ENCODE data around the gene FGB.

Gene FGB

DNA sequence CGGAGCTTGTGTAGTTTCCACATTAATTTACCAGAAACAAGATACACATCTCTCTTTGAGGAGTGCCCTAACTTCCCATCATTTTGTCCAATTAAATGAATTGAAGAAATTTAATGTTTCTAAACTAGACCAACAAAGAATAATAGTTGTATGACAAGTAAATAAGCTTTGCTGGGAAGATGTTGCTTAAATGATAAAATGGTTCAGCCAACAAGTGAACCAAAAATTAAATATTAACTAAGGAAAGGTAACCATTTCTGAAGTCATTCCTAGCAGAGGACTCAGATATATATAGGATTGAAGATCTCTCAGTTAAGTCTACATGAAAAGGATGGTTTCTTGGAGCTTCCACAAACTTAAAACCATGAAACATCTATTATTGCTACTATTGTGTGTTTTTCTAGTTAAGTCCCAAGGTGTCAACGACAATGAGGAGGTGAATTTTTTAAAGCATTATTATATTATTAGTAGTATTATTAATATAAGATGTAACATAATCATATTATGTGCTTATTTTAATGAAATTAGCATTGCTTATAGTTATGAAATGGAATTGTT is at the start of gene FGB:
FGB (plus strand) TSS at position 315 of the 558 bp plus-strand sequence; CDS start at position 323, 8 bp downstream.
- no peak for DNase-seq

DNA sequence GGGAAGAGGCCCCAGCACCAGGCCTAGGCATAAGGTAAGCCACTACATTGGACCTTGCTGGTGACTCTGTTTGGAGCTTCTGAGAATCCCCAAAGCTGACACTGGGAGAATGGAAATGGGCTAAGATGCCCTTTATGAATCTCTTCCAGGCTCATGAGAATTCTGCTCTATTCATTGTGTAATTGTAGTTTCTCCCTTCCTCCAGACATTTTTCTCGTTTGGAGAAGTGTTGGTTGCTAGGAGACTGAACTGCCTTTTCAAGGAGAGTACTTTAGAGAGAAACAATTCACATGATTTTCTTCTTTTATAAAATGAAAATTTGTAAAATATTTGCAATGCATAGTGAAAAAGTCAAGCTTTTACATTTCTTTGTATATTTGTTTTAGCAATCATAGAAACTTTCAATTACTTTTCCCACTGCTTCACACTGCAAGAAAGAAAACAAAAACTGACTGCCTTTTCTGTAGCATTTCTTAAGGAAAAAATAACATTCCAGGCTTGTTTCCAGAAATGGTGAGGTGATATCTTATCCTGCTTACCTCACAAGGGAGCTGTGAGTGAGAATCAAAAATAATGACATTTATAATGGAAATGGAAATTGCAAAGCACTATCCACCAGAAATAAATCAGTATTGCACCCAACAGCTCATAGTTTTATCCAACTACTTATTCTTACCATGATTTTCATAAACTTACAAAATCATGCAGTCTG is 46.3 kb upstream of the FGB start:
- DNase-seq: no peak

DNA sequence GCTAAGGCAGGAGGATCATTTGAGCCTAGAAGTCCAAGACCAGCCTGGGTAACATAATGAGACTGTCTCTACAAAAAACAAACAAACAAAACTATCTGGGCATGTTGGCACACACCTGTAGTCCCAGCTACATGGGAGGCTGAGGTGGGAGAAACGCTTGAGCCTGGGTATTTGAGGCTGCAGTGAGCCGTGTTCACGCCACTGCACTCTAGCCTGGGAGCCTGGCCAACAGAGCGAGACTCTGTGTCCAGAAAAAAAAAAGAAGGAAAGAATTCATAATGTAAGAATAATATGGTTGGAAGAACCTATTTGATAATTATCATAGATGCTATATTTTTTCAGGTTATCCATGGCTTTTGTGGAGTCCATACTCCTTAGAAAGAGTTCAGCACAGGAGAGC is 45.2 kb upstream of the FGB start:
- DNase-seq: no peak

DNA sequence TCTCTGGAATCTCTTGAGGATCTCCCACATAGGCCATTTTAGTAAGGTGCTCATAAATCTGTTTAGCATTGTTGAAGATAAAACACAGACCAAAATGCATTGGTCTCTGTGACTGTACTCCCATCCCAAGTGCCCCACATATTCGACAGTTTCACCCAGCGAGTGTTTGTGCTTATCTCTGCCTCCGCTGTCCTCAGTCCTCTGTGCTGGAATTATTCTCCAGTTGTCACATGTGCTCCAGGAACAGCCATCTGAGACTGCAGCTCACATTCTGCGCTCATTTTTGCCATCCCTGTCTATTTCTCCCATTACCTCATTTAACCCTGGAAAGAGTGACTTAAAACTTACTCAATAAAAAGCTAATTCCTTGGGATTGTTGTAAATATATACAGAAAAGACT is 43.6 kb upstream of the FGB start:
- no peak for DNase-seq

DNA sequence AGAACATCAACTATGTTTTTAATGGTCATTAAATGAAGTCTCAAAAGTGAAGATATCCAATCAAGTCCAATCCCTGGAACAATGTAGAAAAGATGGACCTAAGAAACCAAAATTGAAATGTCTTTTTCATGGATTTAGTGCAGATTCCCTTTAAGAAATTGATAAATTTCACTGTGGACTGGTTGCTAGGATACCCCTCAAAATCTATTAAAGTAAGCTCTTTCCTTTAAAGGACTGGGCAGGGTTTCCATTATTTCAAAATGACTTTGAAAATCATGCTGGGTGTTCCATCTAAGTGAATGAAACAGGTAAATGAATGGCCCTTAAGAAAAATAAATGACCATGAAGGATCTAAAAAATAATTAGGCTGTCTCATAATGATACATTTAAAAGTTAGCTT is 41.2 kb upstream of the FGB start:
- DNase-seq: no peak

DNA sequence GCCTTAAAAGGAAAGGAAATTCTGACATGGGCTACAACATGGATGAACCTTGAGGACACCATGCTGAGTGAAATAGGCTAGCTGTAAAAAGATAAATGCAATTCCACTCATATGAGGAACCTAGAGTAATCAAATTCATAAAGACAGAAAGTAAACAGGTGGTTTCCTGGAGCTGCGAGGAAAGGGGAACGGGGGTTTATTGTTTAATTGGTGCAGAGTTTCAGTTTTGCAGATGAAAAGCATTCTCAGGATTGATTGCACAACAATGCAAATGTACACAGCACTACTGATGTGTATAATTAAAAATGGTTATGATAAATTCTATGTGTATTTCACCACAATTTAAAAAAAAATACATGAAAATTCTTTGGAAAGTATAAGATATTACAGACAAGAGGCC is 36.7 kb upstream of the FGB start:
- no peak for DNase-seq

DNA sequence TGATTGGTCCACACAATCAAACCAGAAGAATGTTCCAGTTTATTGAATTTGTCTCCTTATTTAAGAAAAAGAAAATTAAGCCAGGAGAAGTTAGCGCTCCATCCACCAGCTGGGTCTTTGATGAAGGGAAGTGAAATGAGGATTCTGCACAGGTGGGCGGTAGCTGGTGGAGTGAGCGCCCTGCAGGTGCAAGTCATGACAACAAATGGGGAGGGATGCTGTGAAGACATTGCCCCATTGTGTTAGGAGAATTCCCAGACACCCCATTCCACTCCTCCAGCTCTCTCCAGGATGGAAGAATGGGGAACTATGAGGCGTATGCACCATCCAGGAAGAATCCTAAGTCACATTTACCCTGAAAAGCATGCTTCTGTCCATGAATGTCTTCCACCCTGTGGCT is 35.5 kb upstream of the FGB start:
- DNase-seq: no peak

DNA sequence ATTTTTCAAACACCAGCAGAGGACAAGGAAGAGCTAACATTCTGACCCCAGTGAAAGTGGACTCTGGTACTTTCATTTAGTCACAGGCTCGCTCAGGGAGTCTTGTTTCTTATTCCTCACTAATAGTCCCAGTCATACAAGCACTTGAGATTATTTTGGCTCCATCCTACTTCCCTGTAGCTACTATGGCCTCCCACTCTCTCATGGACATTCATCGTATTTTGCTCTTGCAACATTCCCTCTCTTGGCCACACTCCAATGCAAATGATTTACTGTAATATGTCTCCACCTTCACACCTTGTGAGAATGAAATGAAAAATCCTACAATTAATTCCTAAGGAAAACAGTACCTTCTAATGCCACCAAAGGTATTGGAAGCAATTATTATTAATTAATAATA is 33.9 kb upstream of the FGB start:
- no peak for DNase-seq

DNA sequence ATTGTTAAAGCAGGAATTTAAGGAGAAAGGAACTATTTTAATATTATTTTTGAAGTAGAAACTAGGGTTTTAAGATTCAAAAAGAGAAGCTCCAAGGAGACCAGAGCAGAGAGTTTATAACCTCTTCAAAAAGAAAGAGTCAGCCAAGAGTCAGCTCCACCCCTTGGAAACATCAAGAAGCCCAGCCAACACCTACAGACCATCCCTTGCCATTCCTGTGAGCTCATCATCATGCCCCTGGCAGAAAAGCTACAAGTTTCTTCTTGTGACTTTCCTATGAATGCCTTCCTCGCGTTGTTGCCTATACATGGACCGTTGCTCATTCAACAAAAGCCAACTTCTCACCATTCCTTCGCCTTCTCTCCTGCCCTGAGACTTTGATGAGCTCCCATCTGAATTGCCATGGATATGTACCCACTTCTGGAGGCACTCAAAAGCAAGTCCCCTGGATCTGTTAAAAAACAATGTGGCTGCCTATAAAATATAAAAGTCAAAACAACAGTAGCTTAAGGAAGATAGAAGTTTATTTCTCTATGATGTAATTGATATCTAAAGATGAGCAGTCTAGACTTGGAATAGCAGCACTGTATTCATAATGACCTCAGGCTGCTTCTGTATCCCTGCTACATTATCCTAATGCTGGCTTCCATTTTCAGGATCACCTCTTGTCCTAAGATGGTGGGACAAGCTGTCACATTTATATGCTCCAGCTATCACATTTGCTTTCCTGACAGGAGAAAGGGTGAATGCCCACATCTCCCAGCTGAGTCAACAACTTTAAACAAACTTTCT is 32.9 kb upstream of the FGB start:
- no peak for DNase-seq

DNA sequence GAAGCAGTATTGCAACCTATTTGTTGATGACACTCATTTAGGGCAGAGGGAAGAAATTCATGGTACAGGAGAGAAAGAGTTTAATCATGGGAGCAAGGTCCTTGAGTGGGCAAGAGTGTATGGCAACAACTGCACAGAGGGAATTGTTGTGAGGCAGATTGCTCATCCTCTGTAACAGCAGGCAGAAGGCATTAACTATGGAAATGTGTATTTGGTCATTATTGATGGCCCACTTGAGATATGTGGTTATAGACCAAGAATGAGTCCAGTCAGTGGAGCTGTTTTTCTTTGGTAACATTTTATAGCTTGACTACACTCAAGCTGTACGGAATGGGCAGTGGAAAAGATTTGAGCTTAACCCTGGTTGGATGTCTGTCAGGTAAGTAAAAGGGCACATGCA is 28.5 kb upstream of the FGB start:
- DNase-seq: no peak

DNA sequence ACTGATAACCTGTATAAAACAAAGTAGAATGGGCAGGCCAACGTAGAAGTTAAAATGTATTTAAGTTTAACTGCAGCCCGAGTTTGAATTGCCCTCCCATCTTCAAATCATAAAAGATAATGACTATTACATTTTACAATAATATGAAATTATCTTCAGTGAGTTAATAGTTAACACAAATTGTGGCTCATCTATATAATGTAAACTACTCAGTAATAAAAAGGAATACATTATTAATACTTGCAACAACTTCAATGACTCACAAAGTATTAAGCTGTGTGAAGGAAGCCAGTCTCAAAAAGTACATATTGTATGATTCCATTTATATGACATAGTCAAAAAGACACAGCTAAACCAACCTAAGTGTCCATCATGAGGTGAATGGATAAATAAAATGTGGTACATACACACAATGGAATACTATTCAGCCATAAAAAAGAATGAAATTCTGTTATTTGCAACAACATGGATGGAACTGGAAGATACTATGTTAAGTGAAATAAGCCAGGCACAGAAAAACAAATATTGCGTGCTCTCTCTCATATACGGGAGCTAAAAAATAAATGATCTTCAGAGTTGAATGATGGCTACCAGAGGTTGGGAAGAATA is 20.4 kb upstream of the FGB start:
- DNase-seq: no peak

DNA sequence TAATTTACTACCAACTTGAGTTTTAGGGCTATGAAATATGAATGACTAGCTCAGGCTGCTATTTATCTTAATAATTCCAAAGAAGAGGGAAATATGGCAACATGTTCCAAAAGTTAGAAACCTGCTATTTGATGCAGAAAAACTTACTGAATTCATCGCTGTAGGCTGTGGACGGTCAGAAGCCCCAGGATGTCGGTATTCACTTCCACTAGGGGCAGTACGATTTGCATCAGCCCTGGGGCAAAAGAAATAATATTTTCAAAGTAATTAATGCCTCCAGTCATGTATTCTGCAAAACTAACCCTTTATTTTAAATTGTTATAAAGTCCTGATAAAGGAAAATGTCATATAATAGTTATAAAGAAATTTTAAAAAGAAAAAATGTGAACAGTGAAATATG is 17.1 kb upstream of the FGB start:
- no peak for DNase-seq

DNA sequence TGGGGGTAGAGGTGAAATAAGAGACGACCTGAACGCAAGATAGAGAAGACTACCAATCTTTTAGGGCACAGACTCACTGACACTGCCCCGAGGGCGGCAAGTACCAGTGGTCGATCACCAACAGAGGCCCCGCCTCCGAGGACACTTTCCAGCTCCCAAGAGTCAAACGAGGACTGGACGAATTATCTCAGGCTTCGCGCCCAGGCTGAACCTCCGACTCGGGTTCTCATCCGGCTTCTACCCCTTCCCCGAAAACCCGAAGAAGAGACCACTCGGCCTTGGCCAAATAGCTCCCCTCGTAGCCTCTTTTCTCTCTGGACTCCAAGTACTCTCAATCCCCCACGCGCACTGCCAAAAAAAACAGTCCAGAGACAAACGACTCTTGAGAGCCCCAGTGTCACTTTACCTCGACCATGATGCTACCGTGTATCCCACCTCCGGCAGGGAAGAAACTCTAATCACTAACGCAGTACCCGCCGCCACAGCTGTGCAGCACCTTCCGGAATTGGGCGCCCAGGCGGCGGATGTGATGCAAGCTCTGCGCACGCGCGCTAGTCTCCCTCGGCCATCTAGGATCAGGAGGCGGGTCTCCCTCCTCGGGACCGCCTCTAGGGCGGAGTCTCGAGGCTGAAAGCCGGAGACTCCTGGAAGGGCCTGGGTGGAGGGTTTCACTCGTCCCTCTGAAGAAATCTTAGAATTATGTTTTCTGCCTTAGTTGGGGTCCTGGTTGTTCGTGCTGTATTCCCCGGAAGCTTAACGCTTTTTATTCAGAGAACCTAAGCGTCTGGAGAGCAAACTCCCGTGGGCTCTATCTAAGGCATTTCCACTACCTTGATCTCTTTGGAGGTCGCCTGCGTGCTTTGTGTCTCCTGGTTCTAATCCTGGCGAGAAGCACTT is 12.7 kb upstream of the FGB start, which contains the start of gene PLRG1:
PLRG1 (minus strand) TSS at position 507 of the 897 bp plus-strand sequence; CDS start at position 415, 92 bp downstream.
- peak; percentile 79 for DNase-seq

DNA sequence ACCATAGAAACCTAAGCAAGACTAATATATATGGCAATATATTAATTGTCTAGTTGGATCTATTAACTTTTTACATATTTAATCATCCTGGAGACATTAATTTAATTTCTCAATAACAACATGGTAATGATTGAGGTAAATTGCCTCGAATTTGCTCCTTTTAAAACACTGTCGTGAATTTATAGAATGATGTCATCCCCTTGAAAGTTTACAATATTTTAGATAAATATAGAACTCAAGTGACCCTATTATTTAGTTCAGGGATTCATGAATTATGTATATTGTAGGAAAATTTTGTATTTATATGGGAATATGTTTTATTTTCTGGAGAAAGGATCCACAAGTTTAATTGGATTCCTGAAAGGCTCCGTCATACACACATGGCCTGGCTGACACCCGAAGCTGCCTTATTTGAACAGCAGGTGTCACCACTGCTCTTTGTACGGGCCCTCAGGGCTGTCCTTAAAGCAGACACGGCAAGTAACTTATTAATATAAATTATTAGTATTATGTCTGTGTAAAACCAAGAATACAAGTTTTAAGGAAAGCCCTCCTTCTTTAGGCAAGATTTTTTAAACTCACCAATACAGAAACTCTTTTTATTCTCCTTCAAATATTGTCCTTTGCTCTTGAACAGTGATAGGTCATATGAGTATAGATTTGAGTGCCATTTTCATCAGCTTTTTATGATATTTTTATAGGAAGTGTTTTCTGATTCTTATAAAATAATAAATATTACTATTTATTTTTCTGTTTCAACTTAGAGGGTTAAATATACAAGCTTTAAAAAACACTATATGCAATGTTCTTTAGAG is 10.7 kb upstream of the FGB start:
- DNase-seq: peak; percentile 20

DNA sequence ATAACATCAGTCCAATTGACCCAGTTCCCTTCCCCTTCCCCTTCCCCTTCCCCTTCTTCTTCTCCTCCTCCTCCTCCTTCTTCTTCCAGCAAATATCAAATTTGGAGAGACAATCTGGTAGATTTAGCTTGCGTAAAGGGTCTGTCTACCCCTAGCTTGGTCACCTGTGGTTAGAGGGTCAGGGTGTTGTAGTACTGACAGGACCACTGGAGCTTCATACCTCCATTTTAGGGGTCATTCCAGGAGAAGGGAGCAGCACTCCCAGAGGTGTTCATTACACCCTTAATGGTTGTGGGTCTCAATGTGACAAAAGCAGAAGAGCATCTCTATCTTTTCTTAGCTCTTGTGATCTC is 3.7 kb upstream of the FGB start:
- no peak for DNase-seq

DNA sequence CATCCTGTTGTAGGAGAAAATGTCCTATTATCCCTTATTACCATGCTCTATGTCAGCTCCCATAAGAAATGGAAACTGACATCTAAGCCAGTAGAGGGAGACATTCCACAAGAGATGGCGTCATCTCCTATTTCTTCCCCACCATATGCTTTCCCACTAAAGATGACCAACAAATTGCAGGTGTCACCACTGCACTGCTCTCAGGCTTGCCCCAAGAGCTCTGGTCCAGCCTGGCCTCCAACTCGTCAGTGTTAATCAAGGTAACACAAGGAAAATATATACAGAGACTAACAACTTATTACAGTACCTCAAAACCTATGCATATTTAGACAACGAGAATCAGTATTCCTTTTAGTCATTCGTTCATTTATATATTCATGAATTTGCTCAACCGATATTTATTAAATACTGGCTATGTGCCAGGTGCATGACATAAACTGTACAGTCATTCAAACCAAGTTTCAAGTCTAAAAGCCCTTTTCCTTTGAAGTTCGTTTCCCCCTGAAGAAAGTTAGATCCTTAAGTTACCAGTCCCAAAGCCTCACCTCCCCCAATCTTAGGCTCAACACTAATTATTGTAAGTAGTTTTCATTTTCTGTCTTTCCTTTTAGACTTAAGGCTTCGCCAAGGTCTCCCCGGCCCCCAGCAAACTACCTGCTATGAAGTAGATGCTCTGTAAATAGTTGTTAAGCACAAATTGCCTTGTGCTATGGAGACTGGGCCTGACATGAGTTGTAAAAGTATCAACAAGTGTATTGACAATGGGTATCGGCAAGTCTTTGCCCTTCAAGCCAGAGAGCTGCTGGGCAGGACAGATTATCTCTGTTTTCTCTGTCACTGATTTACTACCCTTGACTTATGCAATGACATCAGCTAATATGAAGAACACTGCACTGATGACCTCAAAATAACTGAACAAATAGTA is 3.1 kb upstream of the FGB start:
- DNase-seq: peak; percentile 10

DNA sequence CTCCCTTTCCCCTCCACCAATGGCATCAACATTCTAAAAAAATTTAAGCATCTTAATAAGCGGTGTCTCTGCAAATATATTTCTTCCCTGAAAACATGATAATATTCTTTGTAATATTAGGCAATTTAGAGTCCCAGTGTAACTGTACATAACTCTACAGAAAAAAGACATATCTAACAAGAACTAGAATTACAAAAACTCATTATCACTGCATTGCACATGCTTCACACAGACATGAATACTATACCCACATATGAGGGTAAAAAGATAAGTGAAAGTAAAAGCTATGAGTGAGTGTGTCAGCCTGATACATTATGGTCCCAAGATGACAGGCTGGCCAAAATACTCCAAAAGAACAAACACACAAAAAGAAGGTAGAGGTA is 2.4 kb upstream of the FGB start:
- DNase-seq: no peak

DNA sequence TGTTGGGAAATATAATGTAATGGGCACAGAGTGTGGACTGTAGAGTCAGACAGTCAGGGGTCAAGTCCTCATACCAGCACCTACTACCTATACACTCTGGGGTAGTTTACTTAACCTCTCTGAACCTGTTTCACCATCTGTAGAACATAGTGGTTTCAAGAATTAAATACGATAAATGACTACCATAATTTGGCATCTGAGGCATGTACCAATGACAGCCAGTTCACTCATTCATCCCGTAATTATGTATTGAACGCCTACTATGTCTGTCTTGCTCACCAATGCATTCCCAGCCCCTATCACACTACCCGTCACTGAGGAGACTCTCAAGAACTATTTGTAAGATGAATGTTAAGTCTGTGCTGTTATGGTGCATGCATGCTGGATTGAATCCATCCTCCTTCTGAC is 2.0 kb upstream of the FGB start:
- no peak for DNase-seq

DNA sequence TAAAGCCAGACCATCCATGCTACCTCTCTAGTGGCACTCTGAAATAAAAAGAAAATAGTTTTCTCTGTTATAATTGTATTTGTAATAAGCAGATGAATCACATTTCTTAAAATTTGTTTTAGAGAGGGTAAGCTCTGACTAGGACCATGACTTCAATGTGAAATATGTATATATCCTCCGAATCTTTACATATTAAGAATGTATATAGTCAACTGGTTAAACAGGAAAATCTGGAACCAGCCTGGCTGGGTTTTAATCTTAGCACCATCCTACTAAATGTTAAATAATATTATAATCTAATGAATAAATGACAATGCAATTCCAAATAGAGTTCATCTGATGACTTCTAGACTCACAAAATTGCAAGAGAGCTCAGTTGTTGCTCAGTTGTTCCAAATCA is 1.5 kb downstream of the FGB start:
- DNase-seq: no peak

DNA sequence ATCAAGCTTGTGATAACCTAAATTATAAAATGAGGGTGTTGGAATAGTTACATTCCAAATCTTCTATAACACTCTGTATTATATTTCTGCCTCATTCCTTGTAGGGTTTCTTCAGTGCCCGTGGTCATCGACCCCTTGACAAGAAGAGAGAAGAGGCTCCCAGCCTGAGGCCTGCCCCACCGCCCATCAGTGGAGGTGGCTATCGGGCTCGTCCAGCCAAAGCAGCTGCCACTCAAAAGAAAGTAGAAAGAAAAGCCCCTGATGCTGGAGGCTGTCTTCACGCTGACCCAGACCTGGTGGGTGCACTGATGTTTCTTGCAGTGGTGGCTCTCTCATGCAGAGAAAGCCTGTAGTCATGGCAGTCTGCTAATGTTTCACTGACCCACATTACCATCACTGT is 2.9 kb downstream of the FGB start:
- no peak for DNase-seq

All from NCI-H1105 (cell line).